Inflammatory macrophage treated with lipopolysaccharide for 1 hour (primary cell): ENCODE measurements around the gene SRD5A3.

Experiments used
- DNase-seq, 2 donors: peaks; one replicate each; pipeline ENCODE4 v3.0.0-alpha.2; 2020 to 2022

The SRD5A3 gene

DNA sequence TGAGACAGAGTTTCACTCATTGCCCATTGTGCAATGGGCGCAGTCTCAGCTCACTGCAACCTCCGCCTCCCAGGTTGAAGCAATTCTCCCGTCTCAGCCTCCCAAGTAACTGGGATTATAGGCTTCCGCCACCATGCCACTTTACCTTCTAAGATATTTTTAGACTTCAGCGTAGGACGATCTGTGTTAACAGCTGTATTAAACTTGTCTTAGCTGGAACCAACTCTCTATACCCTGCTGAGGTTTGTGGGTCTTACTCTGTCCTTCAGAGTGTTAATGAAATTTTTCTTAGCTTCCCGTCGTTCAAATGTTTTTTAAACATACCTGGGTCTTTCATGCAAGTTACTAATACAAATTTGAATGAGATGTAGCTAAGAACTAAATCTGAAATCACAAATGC lies 64.4 kb downstream of the SRD5A3 start:
- no peak for DNase-seq

GRCh38 chr4:55411621-55412020 lies 65.6 kb downstream of the SRD5A3 start:
- DNase-seq = no peak

- no peak for DNase-seq
Measured at GRCh38 chr4:55416176-55416575, 70.1 kb downstream of the SRD5A3 start.
